Gastroesophageal sphincter (tissue), 3 donors: ENCODE measurements around the gene TUBA1B.

Experiments
- EP300 ChIP-seq: sonication (generic); formaldehyde crosslinking; IDR thresholded peaks from one replicate; pipeline ENCODE4 v1.6.1; 2017; ENCODE audit warnings: antibody characterized with exemption, mild to moderate bottlenecking
- POLR2A ChIP-seq, 2 donors: fragments of 450-650 bp; IDR thresholded peaks; one replicate each; pipeline ENCODE4 v1.6.1; 2017; ENCODE audit warnings: antibody characterized with exemption in 2 of 2, mild to moderate bottlenecking in 2 of 2, moderate library complexity in 1 of 2
- TF ChIP-seq, protein P1 (sequence below), 4 experiments: fragments of 200-600 bp in 2 of 4; fragments of 450-650 bp in 2 of 4; sonication (generic) in 1 of 4; IDR thresholded peaks; one replicate each; pipeline ENCODE4 v1.5.1; 2017 to 2019; ENCODE audit warnings: antibody characterized with exemption in 4 of 4, mild to moderate bottlenecking in 2 of 4, moderate library complexity in 2 of 4

DNA sequence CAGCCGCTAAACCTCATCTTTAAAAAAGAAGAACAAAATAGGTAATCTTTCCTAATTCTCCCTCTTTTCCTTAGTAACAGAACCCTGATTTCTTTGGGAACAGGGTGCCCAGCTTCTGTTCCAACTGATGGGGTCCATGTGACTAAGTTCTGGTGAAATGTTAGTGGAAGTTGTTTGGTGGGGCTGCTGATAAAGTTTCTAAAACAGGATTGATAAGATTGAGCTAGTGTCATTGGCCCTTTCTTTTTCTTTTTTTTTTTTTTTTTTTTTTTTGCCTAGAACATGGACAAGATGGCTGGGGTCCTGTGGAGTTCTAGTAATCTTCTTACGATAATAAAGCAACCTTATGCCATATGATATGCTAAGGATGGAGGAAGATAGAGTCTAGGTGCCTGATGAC is 16.2 kb upstream of the TUBA1B start:
- TF ChIP-seq, protein P1, sequence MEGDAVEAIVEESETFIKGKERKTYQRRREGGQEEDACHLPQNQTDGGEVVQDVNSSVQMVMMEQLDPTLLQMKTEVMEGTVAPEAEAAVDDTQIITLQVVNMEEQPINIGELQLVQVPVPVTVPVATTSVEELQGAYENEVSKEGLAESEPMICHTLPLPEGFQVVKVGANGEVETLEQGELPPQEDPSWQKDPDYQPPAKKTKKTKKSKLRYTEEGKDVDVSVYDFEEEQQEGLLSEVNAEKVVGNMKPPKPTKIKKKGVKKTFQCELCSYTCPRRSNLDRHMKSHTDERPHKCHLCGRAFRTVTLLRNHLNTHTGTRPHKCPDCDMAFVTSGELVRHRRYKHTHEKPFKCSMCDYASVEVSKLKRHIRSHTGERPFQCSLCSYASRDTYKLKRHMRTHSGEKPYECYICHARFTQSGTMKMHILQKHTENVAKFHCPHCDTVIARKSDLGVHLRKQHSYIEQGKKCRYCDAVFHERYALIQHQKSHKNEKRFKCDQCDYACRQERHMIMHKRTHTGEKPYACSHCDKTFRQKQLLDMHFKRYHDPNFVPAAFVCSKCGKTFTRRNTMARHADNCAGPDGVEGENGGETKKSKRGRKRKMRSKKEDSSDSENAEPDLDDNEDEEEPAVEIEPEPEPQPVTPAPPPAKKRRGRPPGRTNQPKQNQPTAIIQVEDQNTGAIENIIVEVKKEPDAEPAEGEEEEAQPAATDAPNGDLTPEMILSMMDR (IDR thresholded peaks at IDR 0.05): no peak
- TF ChIP-seq EP300 (no peak), POLR2A (IDR thresholded peaks at IDR 0.05) (no peak)
